Mucosa of gallbladder (tissue), 1 donor: ENCODE data around the gene ATXN7L3. TPM values are rescaled to one million over a fixed set of nuclear protein-coding genes. Genes with fewer than 3 reads are reported as not detected.
"Not testable (repeated sequence)": the region's sequence is repeated elsewhere in the genome, so short reads cannot be mapped to it uniquely, and the experiment has no call there.

Source experiments
- DNase-seq: peaks from one replicate; pipeline ENCODE4 v3.0.0-alpha.2; 2020; ENCODE audit warnings: low spot score
- total RNA-seq: library from RNA; stranded (reverse); gene quantifications from one replicate; pipeline ENCODE4 v1.2.1, GENCODE V29; 2021
- donor health status: DM: no; HTN: no; CAD: no.

ATXN7L3 gene
- 77.0 TPM for total RNA-seq

GRCh38 chr17:44199553-44200477, at the start of gene ATXN7L3:
Gene ATXN7L3, minus strand, starts transcription at chr17:44199884. Its CDS starts 1,814 bp downstream, at chr17:44198070.
- DNase-seq: peak; percentile 99

GRCh38 chr17:44247876-44248736, 48.4 kb upstream of the ATXN7L3 start:
- no peak for DNase-seq

- DNase-seq: no peak
Observed at GRCh38 chr17:44247440-44247841, 47.8 kb upstream of the ATXN7L3 start.

GRCh38 chr17:44241106-44241624, 41.5 kb upstream of the ATXN7L3 start:
- DNase-seq: no peak

- not testable (repeated sequence) for DNase-seq
Observed at GRCh38 chr17:44237886-44238285, 38.2 kb upstream of the ATXN7L3 start.

- no peak for DNase-seq
Observed at GRCh38 chr17:44236444-44236991, 36.8 kb upstream of the ATXN7L3 start.

GRCh38 chr17:44235583-44235936, 35.9 kb upstream of the ATXN7L3 start:
- no peak for DNase-seq

- no peak for DNase-seq
Observed at GRCh38 chr17:44233582-44233981, 33.9 kb upstream of the ATXN7L3 start.

GRCh38 chr17:44232061-44232460, 32.4 kb upstream of the ATXN7L3 start:
- DNase-seq: no peak

GRCh38 chr17:44230140-44230539, 30.5 kb upstream of the ATXN7L3 start:
- DNase-seq: no peak

- no peak for DNase-seq
Observed at GRCh38 chr17:44229090-44229489, 29.4 kb upstream of the ATXN7L3 start.

GRCh38 chr17:44223541-44224071, 23.9 kb upstream of the ATXN7L3 start:
- peak; percentile 89 for DNase-seq

GRCh38 chr17:44222112-44222869, 22.6 kb upstream of the ATXN7L3 start:
- DNase-seq: peak; percentile 76

GRCh38 chr17:44221862-44222111, 22.1 kb upstream of the ATXN7L3 start:
- no peak for DNase-seq

GRCh38 chr17:44221084-44221861, 21.6 kb upstream of the ATXN7L3 start:
- DNase-seq: peak; percentile 76

GRCh38 chr17:44220213-44221083, 20.8 kb upstream of the ATXN7L3 start:
- DNase-seq: peak; percentile 46

GRCh38 chr17:44219616-44220212, 20.0 kb upstream of the ATXN7L3 start, which contains the start of gene UBTF:
Gene UBTF, minus strand, starts transcription at chr17:44219675. Its CDS starts 1,446 bp downstream, at chr17:44218229.
- DNase-seq: peak; percentile 52

- DNase-seq: peak; percentile 61
Observed at GRCh38 chr17:44219108-44219615, 19.5 kb upstream of the ATXN7L3 start.
